Measurements from ENCODE around the gene KLHL20. TPM values are rescaled to one million over a fixed set of nuclear protein-coding genes. Genes with fewer than 3 reads are reported as not detected.
A peak's percentile ranks its signal among the peaks of the same experiment; 100 is the strongest.
"Not testable (repeated sequence)": the region's sequence is repeated elsewhere in the genome, so short reads cannot be mapped to it uniquely, and the experiment has no call there.

KLHL20 gene
- total RNA-seq, 1 donor from 2014 or later = 49.5 TPM

GRCh38 chr1:173757666-173758065, 42.9 kb downstream of the KLHL20 start:
- DNase-seq = no peak

DNA sequence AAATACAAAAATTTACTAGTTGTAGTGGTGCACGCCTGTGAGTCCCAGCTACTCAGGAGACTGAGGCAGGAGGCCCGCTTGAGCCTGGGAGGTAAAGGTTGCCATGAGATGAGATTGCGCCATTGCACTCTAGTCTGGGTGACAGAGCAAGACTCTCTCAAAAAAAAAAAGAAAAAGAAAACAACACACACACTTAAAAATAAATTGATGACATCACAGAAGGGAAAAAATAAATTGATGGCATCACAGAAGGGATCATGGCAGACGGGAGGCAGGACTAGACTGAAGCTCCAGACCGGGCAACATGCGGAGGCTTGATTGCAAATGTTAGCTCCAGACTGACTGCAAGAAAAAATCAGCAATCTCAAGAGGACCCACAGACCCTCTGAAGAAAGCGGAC, 43.3 kb downstream of the KLHL20 start:
- DNase-seq = no peak

DNA sequence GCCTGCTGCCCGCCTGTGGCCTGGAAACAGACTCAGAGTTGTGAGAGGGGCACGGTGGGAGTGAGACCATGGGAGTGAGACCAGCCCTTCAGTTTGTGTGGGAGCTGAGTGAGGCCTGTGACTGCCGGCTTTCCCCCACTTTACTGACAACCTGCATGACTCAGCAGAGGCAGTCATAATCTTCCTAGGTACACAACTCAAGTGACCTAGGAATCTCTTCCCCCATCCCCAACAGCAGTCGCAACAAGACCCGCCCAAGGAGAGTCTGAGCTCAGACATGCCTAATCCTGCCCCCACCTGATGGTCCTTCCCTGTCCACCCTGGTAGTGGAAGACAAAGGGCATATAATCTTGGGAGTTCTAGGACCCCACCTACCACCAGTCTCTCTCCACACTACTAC, 44.2 kb downstream of the KLHL20 start:
- DNase-seq = no peak

DNA sequence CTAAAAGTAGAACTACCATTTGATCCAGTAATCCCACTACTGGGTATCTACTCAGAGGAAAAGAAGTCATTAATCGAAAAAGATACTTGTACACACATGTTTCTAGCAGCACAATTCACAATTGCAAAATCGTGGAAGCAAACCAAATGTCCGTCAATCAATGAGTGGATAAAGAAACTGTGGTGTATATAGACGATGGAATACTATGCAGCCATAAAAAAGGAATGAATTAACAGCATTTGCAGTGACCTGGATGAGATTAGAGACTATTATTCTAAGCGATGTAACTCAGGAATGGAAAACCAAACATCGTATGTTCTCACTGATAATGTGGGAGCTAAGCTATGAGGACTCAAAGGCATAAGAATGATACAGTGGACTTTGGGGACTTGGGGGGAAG, 49.5 kb downstream of the KLHL20 start:
- not testable (repeated sequence) for DNase-seq

DNA sequence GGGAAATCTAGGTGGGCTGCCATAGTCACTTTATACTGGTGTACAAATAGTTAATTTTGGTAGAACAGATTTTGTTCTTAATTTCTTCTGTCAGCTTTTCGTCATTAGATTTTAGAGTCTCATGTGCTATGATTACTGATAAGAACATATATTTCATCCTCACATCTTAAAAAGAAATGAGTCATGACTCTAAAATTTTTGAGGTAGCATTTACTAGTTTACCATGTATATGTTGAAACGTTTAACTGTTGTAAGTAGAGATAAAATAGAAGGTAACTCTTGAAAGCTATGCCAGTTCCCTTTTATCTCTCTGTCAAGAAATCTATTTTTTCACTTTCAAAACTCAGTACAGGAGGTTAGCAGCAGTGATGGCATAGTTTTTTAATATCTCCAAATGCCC, 53.4 kb downstream of the KLHL20 start:
- no peak for DNase-seq

GRCh38 chr1:173768827-173769226, 54.0 kb downstream of the KLHL20 start:
- DNase-seq = no peak

GRCh38 chr1:173770330-173770729, 55.5 kb downstream of the KLHL20 start:
- DNase-seq = not testable (repeated sequence)

DNA sequence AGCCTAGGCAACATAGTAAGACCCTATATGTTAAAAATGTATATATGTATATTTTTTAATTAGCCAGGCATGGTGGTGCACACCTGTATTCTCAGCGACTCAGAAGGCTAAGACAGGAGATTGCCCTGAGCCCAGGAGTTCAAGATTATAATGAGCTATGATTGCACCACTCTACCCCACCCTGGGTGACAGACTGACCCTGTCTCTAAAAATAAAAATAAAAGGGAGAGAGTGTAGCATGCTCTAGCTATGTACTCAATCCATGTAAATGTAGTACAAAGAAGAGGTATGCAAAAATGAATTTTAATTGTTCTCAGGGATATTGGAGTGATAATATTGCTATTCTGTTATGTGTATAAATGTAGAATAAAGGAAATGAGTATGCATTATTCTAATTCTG, 56.8 kb downstream of the KLHL20 start:
- no peak for DNase-seq

DNA sequence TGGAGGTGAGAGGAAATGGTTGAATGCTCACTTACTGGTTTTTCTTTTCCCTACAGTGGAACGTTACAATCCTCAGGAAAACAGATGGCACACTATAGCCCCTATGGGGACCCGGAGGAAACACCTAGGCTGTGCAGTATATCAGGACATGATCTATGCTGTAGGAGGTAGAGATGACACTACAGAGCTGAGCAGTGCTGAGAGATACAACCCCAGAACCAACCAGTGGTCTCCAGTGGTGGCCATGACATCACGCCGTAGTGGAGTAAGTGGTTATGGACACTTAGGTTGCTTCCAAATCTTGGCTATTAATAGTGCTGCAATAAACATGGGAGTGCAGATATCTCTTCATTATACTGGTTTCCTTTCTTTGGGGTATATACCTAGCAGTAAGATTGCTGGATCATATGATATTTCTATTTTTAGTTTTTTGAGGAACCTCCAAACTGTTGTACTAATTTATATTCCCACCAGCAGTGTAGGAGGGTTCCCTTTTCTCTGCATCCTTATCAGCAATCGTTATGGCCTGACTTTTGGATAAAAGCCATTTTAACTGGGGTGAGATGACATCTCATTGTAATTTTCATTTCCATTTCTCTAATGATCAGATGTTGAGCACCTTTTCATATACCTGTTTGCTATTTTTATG, 60.9 kb downstream of the KLHL20 start:
- no peak for DNase-seq

GRCh38 chr1:173779936-173780335, 65.2 kb downstream of the KLHL20 start:
- no peak for DNase-seq

- DNase-seq = no peak
These were observed 70.2 kb downstream of the KLHL20 start for GRCh38 chr1:173784997-173785396.

GRCh38 chr1:173789841-173790240, 75.1 kb downstream of the KLHL20 start:
- DNase-seq = no peak

- DNase-seq = no peak
These were observed 83.3 kb downstream of the KLHL20 start for GRCh38 chr1:173798078-173798477.

- DNase-seq = not testable (repeated sequence)
These were observed 85.2 kb downstream of the KLHL20 start for GRCh38 chr1:173799995-173800394.

- no peak for DNase-seq
These were observed 88.2 kb downstream of the KLHL20 start for GRCh38 chr1:173802961-173803360.

DNA sequence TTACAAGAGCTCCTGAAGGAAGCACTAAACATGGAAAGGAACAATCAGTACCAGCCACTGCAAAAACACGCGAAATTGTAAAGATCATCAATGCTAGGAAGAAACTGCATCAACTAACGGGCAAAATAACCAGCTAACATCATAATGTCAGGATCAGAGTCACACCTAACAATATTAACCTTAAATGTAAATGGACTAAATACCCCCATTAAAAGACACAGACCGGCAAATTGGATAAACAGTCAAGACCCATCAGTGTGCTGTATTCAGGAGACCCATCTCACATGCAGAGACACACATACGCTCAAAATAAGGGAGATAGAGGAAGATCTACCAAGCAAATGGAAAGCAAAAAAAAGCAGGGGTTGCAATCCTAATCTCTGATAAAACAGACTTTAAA, 98.9 kb downstream of the KLHL20 start:
- DNase-seq = not testable (repeated sequence)

DNA sequence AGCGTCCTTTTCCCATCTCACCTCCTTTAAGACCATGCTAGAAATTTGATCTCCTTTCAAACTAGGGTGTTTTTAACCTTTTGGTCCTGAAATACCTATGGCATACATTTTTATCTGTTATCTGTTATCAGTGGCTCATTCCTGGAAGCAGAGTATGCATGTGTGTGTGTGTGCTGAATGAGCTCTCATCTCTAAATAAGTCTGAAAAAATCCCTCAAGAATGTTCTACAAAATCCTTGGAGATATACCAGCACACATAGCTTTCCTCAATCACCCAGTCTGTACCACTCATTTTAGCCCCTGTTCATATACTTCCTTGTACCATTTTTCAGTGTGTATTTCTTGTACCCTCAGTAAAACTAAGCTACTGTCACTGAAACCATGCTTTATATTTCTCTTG, 103.7 kb downstream of the KLHL20 start:
- no peak for DNase-seq

GRCh38 chr1:173821680-173822079, 106.9 kb downstream of the KLHL20 start:
- DNase-seq = no peak

- DNase-seq = no peak
These were observed 109.1 kb downstream of the KLHL20 start for GRCh38 chr1:173823781-173824314.

DNA sequence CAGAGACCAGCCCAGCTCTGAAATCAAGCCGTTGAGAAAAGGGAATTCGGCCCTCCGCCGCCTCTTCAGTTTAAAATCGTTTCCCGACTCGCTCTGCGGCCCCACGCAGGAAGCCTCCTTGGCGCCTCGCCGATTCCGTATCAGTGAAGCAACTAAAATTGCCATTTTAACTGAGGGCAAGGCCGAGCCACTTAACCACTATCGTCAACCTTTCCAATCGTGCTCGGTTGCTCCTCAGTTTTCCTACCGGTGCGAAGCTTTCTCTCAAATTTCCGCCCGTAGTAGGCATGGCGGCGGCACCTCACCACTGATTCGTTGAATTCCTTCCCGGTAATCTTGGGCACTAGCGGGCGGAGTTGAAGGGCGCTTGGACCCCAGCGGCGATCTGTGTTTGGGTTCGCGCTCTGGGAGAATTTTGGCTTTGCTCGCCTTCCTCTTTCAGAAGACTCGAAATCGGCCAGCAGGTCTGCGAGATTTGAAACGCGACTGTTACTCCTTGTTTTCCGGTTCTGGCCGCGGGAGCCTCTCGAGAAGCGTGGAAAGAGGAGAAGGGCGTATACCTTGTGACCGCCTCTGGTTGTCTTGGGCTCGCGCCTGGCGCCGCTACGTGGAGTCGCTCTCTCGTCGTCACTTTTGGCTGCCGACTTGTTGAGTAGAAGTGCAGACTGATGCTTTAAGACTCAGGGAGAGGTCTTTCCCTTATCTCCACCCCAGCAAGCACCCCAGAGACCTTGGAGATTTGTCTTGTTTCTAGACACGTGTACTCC, 109.7 kb downstream of the KLHL20 start, which contains the start of the genes CENPL and DARS2:
Gene CENPL (minus strand): TSS at position 569 of the 767 bp plus-strand sequence. CDS start 13,584 bp downstream, outside the sequence.
Gene DARS2 (plus strand): TSS at position 359 of the 767 bp plus-strand sequence. CDS start 557 bp downstream, outside the sequence.
- peak; percentile 99 for DNase-seq

DNA sequence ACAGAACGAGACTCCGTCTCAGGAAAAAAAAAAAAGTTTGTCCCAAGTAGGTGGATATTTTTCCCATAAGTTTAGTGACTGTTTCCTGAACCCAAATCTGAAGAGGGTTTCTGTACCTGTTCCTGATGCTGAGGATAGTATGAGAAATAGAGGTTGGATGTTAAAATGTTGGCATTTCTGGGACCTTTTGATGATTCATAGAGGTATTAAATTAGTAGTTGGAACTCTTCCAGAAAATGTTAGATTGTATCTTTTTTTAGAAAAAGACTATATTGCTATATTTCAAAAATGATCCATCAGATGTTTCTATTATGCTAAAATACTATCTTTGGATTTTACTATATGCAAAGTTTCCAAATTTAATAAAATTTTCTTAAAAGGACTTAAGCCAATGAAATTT, 112.8 kb downstream of the KLHL20 start:
- DNase-seq = peak; percentile 8

DNA sequence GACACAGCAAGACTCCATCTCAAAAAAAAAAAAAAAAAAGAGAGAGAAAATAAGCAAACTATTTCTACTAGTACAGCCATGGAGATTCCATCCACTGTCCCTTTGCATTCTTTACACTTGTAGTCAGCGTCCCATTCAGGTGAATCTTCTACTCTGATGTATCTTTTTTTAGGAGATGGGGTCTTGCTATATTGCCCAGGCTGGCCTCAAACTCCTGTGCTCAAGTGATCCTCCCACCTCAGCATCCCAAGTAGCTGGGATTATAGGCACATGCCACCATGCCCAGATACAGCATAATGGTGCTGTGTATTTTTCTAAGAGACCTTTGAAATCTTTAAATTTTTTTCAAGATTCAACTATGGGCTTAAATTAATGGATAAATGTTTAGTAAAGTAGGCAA, 118.0 kb downstream of the KLHL20 start:
- no peak for DNase-seq
